NCI-H146 treated with DMSO at 0.1 percent for 48 hours (cell line): Measurements from ENCODE around the gene PELI2.

Source experiments
- DNase-seq: peaks from one replicate; lab custom pipeline; 2025; ENCODE audit not compliant: unreplicated experiment; lab: John Stamatoyannopoulos, UW

Gene PELI2

DNA sequence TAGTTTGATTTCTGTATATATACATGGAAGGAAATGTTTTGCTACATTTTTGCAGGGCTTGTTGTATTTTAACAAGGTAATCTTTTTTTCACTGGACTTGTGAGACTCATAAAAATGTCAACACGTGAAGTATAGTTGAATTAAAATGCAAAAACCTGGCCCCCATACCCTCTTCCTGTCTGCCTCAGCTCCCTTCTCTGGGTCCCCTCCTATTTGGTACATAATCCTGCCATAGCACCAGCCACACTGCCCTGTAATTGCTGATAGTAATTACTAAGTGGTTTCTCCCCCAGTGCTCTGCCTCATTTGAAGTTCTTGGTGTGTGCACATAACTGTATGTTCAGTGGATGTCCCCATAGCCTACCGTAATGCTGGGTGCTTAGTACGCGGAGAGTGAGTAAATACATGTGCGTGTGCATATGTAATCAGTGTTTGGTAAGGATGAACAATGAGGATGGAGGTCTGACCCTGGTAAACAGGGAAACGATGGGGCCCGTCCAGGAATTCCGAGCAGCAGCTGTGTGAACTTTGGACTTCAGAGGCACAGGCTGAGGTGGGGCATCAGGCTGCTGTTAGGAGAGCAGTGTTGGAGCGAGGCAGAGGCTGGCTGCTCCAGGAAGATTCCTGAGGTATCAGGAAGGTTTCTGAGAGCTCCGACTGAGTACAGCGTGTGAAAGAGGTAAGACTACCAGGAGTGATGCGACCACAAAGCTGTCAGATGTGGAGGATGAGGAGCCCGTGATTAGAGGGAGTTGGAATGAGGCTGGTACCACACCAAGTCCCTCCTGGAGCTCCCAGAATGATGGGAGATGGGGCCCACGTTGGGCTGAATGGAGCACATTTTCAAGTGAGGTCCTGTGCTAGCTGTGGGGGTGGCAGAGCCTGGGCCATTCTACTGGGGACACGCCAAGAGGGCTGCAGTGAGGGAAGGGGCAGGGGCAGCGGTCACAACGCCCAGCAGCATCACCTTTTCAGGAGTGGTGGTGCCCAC, 106.8 kb downstream of the PELI2 start:
- peak; percentile 18 for DNase-seq

DNA sequence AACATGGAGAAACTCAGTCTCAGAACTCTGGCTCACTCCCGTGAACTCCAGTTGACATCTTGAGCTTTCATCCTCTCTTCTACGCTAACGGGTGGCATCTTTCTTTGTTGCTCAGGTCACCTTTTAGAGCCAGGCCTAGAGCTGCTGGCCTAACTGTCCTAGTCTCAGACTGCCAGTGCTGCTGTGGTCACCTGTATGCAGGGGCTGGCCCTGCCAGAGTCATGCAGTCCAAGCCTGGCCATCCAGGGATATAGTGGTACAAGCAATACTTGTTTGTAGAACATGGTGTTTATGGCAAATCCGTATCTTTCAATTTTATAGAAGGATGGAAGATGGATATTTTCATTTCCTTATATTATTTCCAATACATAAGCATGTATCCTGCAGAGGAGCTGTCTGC, 117.2 kb downstream of the PELI2 start:
- DNase-seq: no peak

DNA sequence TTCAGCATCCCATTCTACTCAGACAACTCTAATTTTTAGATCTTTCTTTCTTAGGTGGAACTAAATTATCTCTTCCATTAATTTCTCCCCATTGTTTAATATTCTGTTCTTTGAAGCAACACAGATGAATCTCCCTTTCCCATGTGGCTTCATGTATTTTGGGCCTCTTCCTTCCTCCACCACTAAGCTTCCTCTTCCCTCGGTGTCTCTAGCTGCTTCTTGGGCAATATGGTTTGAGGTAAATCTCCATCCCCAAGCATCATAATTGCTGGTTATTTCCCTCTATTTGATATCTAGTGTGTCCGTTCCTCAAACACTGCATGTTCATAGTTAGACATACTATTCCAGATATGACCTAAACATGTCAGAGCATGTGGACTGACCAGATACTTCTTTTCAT, 119.2 kb downstream of the PELI2 start:
- no peak for DNase-seq

DNA sequence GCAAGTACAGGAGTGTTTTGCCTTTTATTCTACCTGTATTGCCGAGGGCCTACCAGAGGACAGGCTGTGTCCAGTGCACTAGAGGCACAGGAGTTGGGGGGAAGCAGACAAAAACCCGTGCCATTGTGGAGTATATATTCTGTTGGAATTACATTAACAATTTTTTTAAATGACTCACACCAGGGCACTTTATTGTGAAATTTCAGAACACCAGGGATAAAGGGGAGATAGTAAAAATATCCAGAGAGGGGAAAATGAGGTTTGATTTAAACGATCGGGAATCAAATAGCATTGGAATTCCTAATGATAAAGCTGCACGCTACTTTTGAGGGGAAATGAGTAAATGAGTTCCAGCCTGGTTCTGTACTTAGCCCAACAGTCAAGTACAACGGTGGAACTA, 123.2 kb downstream of the PELI2 start:
- DNase-seq: no peak

DNA sequence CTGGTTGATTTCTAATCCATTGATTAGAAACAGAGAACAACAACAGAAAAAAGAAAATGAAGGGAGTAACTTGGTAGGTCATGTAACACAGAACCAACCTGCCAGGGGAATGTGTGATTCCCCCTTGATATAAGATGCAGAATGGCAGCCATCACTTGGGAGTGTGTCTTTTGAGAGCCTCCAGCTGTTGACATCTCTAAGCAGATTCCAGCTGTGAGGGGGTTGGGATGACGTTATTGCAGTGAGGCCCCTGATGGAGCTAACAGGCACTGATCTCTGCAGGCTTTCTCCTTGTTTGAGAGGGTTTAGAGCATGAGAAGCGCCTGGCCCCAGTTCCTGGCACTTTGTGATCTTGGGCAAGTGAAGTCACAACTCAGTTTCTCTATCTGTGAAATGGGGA, 124.9 kb downstream of the PELI2 start:
- DNase-seq: no peak

DNA sequence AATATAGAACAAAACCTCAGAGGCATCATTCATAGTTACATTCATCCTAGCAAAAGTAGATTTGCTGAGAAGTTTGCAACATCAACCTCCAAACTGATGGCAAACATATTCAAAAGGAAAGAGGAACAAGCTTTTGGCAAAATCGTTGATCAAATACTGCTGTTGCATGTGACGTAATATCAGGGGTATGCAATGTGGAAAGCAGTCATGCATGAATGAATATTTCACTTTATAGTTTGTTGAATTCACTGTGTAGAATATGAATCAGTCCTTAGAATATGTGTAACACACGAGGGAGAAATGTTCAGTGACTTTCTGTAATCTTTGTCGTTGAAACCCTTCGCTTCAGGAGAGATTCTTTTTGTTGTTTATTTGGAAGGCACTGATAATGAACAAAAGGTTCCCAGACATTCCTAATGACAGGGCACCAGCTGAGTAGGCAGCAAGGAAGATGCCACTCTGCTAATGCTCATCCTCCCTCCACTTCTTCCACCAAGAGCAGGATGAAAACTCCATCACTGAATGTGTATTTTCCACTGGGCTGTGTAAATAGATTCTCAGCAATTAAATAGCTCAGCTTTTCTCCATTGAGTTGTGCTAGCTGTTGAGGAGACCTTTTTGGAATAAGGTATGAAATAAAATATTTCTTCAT, 126.1 kb downstream of the PELI2 start:
- DNase-seq: no peak

DNA sequence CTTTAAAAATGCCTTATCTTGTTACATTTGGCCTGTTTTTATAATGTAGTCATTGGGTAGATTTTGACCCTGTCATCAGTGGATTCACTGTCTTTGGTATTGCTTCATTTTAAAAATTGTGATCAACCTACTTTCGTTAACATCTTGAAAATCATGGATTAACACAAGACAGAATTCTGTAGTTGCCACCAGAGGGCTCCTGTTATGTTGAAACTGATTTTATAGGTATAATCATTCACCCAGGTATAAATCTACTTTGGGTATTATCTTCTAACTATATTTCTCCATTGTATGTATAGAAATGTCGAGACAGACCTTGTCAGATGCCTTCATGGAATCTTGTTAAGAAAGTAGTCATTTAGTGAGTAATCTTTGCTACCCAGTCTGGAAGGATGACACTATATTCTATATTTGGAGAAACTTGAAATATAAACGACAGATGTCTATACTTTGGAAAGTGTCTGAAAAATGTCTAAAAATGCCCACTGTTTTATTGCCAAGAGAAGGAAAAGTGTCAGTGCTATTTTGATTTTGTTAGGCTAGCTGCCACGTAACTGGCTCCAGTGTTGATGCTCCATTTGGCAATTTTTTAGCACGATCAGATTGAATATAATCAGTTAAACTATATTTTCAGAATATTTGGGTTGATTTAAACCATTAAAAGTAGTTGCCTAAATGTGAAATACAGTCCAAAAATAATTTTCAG, 129.4 kb downstream of the PELI2 start:
- DNase-seq: no peak

DNA sequence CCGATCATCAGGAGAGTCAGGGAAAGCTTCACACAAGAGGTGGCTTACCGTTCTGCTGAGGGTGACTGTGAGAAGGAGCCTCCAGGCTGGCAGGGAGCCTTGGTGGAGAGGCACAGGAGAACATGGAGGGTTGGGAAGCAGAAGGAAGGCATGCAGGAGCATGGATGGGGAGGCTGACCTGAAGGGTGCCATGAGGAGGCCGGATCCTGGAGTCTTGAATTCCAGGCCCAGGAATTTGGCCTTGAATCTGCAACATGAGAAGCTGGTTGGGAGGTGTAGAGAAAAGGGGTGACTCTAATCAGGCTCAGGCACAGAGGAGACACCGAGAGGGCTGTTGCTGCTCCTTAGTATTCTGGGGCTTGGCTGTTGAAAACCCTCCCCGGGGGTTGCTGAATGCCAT, 130.2 kb downstream of the PELI2 start:
- no peak for DNase-seq

DNA sequence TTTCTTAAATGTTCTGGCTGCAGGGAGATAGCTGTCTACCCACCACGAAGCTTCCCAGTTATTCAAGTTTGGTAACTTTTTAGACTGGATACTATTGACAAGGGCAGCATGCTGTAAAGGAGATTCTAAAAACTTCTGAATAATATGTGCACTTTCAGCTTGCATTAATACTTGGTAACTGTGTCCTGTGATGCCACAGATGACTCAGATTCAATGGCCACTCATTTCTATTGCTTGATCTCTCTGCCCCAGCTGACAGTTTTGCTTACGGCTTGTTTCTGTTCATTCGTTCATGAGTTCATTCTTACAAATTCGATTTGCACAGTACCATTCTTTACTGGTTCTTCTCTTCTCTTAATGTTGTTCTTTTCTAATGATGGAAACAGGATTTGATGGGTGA, 142.8 kb downstream of the PELI2 start:
- no peak for DNase-seq

DNA sequence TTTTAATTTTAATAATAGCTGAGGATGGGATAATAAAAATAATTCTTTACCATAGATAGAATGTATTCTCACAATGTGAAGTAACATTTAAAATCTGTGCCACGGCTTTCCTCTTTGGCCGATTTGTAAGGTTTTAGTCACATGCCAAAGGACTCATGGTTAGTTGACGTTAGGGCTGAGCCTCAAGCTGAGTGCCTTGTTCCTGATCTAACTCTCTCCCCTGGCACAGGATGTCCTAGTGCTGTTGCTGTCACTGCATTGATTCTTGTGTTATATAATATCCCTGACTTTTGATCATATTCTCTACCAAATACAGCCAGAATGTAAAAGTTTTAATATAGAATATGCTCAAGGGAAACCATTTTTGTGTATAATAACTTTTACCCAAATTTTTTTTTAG, 144.3 kb downstream of the PELI2 start:
- DNase-seq: no peak

DNA sequence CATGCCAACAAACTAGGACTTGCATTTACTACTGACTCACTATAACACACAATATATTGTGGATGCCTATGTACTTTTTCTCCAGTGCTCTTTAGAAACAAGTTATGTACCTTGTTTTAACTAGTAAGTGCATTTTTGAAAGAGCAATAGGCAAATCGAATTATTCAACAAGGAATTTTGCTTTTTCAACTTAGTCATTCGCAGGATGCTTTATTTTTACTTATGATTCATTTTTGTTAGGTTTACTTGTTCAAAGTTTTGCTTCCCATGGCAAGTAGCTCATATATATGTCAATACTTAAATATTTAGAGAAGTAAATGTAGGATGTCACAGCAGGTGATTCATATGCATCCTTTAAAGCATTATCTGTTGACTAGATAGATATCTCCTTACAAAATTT, 149.8 kb downstream of the PELI2 start:
- no peak for DNase-seq

DNA sequence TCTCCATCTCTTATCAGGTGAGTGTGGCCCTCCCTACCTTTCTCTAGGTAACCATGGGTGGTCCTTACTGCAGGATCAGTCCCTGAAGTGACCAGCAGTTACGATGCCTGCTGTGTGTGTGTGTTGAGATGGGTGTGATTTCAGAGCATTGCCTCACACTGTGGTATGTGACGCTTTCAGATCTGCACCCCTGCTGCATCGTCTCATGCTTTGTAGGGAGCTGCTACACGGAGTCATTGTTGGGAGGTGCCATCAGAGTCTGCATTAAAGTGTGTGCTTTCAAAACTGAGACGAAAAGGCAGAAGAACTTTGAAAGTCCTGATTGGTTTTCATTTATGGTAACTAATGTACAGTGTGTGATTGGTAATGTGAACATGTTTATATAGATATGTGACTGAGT, 150.5 kb downstream of the PELI2 start:
- no peak for DNase-seq

DNA sequence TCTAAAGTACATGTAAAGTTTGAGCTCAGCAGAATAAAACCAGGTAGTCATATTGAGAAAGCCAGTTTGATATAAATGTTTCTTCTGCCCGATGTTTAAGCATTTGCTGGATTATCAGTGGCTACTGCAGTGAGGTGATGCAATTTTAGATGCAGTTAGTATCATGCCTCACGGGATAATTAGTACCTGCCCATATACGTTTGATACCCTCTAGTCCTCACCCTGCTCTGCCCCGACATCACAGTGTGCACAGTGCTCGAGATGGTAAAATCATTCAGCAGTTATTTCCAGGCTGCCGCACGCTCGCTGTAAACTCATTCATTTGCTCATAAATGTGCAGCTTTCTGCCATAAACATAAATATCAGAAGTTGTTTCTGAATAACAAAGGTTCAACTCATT, 152.7 kb downstream of the PELI2 start:
- DNase-seq: no peak

DNA sequence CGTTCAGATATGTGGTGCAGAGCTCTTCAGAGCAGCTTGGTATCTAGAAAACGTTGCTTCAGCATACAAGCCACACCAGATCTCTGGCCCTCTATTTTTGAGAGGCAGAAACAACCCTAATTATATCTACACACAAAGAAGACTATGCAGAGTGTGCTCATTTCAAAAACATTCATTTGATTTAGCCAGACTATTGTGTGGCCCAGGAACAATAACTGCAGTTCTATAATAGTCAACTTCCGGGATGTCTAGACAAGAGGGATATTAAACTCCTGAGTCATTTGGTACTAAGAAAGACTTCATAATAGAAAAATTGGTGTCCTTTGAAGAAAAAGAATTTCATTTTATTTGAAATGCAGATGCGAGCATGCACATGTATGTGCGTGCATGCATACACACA, 153.8 kb downstream of the PELI2 start:
- no peak for DNase-seq

DNA sequence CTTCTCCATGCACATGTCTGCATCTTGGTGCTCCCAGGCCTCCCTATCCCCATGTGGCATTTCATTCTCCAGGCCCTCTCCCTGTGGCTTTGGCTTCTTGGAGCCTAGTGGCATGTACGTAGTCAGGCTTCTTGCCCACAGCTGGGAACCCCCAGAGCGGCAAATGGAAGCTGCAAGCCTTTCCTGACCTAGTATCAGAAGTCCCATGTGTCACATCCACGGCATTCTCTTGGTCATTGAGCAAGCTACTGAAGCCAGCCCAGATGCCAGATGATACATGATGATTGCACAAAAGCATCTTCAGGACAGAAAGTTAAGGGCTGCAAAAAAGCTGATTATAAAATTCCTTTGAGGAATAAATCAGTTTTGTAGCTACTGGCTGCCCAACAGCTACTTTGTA, 154.9 kb downstream of the PELI2 start:
- DNase-seq: no peak

DNA sequence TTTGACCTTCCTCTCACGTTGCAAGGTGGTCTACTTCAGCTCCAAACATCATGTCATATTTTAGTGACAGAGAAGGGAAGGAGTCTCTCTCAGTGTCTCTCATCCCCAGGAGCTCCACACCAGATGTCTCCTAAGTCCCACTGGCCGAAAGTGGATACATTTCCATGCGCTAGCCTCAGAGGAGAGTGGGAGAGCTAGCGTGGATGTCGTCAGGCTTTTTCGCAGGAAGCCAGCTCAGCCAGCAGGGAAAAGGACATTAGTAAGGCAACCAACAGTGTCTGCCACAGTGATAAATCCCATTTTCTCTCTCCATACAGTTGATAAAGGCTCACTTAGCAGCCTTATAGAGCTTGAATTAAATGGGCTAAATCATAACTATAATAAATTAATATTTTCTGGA, 155.7 kb downstream of the PELI2 start:
- DNase-seq: no peak

DNA sequence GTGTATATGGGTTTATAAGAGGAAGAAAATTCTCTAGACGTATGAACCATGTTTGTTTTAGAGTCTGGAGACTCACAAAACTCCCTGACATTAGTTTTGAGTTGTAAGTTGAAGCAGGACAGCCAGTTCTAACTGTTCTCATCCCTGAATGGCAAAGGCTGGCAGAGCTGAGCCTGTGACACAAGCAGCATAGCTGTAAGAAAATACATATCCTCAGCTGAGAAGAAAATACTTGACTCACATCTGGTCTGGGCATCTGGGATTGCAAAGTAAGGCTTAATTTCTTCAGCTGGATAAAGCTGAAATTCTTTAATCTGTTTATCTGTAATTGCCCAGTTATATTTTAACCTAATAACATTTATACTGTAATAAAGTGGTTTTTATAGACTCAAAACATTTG, 156.3 kb downstream of the PELI2 start:
- no peak for DNase-seq

DNA sequence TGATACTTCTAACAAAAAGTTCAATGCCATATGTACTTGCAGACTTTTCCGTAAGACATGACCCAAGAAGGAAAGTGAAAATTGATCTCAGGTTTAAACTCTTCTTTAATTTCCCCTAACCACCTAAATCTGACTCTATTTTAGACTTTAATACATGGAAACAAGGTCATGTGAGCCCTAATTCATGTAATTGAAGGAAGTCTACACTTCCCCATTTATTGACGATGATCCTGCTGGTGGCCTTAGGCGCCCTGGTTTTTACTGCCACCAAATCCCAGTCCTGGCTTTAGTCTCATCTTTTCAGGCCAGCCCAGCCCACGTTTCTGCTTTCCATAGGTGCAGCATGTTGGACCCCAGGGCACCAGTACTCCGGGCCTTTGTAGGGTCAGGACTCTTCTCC, 157.9 kb downstream of the PELI2 start:
- DNase-seq: no peak

DNA sequence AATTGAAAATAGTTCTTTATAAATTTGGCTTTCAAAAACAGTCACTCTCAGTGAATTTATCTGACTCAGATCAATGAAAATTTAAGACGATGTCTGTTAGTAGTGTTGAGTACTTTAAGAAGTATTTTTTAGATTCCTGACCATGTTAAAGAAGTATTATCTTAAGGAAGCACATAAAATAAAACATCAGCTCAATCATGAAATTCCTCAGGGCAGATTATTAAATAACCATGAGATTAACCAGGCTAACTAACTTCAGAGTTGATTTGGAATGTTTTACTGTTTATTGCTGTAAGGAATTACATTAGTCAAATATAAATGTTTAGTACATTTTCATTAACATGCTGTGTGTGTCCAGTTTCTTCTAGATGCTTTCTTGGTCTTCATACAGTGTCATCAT, 160.2 kb downstream of the PELI2 start:
- no peak for DNase-seq

DNA sequence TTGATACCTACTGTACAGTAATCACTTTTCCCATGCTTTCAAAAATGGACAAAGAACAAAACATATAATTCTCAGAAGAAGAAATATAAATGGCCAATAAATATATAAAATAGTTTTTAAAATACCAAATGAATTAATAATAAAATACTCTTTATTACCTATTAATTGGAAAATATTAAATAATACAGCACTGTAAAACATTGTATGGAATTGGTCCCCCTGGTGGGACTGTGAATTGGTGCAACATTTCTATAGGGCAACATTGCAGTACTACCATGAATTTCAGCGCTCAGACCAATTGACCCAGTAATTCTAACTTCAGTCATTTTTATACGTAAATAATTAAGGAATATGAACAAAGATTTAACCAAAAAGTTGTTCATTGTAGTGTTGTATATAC, 162.6 kb downstream of the PELI2 start:
- DNase-seq: no peak

DNA sequence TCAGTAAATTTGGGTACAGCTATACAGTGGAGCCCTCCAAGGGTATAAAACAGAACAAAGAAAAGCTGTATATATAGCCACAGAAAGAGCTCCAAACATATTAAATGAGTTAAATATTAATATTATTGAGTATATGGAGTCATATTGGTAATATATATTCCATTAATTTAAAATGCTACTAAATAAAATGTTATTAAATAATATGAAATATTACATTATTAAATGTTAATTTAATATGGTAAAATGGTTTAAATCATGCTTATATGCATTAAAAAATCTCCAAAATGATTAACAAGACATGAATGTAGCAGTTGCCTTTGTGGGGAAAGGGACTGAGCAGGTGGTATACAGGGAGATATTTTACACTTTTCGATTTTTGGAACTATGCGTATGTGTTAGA, 164.0 kb downstream of the PELI2 start:
- no peak for DNase-seq

DNA sequence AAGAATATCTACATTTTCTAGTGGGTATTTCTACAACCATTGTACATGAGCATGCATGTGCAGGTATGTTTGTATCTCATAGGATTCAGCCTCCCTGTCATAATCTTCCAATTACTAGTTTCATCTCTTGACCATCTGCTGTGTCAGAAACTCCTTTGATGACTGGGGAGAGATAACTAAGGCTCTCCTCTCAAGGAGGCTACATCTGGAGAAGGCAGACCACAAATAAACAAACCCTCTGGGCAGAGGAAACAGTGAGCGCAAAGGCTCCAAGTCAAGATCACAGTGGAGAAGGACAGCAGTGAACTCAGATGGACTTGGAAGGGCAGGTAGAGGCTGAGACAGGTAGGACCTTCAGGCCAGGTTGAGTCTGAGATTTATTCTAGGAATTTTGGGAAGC, 166.4 kb downstream of the PELI2 start:
- DNase-seq: no peak
